SK-N-SH (cell line): ENCODE data around the gene ACTA1. TPM values are rescaled to one million over a fixed set of nuclear protein-coding genes. Genes with fewer than 3 reads are reported as not detected.

Experiments used
- CTCF ChIA-PET: fragments of 300-600, 350-600 bp; formaldehyde crosslinking; extraction: SDS; loops from one replicate; lab custom pipeline; 2021; lab: Yijun Ruan, JAX
- POLR2A ChIA-PET: fragments of 350-600 bp; sonication (Branson Sonifier 250); formaldehyde crosslinking; extraction: SDS; loops from one replicate; lab custom pipeline; 2020; ENCODE audit warnings: antibody characterized with exemption, inconsistent platforms; lab: Yijun Ruan, JAX
- DNase-seq: peaks from one replicate; pipeline ENCODE4 v3.0.0; 2012
- H2AFZ ChIP-seq: fragments of 200-600 bp; sonication (generic); 2 replicates; pipeline ENCODE4 v1.8.1; 2016; ENCODE audit warnings: antibody characterized with exemption, mild to moderate bottlenecking, low read depth
- H3F3A ChIP-seq: fragments of 200-600 bp; sonication (generic); replicated peaks from 2 replicates; pipeline ENCODE3; 2016; ENCODE audit warnings: antibody characterized with exemption, mild to moderate bottlenecking; ENCODE audit not compliant: insufficient read depth
- H3K27ac ChIP-seq, 2 experiments: fragments of 200-500 bp in 1 of 2; fragments of 200-600 bp in 1 of 2; sonication (Bioruptor generic) in 1 of 2; sonication (generic), shearing (Covaris generic) in 1 of 2; 2 replicates each; pipeline versions ENCODE4 v1.5.1 to v1.6.1; 2014 to 2016; ENCODE audit warnings: low read depth in 2 of 2, inconsistent platforms in 1 of 2, low read length in 1 of 2, mild to moderate bottlenecking in 1 of 2, mixed read lengths in 1 of 2
- H3K27me3 ChIP-seq: fragments of 200-600 bp; sonication (generic), shearing (Covaris generic); 2 replicates; pipeline ENCODE4 v1.6.1; 2016; ENCODE audit warnings: mixed run types; ENCODE audit not compliant: insufficient read depth
- H3K36me3 ChIP-seq, 2 experiments: fragments of 200-500 bp in 1 of 2; fragments of 200-600 bp in 1 of 2; sonication (Bioruptor generic) in 1 of 2; sonication (generic) in 1 of 2; replicated peaks in 1 of 2; 2 replicates each; pipeline versions ENCODE3 to v1.5.1; 2014 to 2016; ENCODE audit warnings: low read length in 1 of 2, mild to moderate bottlenecking in 1 of 2; ENCODE audit not compliant: insufficient read depth in 2 of 2, control insufficient read depth in 1 of 2
- H3K4me1 ChIP-seq, 2 experiments: fragments of 200-500 bp in 1 of 2; fragments of 200-600 bp in 1 of 2; sonication (Bioruptor generic) in 1 of 2; sonication (generic), shearing (Covaris generic) in 1 of 2; 2 replicates each; pipeline versions ENCODE4 v1.5.1 to v1.6.1; 2014 to 2016; ENCODE audit warnings: low read depth in 1 of 2, low read length in 1 of 2, mixed run types in 1 of 2; ENCODE audit not compliant: insufficient read depth in 2 of 2, control insufficient read depth in 1 of 2
- H3K4me2 ChIP-seq: fragments of 200-600 bp; sonication (generic), shearing (Covaris generic); 2 replicates; pipeline ENCODE4 v1.6.1; 2017; ENCODE audit warnings: mixed run types
- H3K4me3 ChIP-seq, 2 experiments: fragments of 200-500 bp in 1 of 2; fragments of 200-600 bp in 1 of 2; sonication (Bioruptor generic) in 1 of 2; sonication (generic), shearing (Covaris generic) in 1 of 2; 2 replicates each; pipeline versions ENCODE4 v1.5.1 to v1.8.1; 2014 to 2016; ENCODE audit warnings: low read depth in 2 of 2, inconsistent platforms in 1 of 2, low read length in 1 of 2, mild to moderate bottlenecking in 1 of 2, mixed read lengths in 1 of 2, moderate library complexity in 1 of 2
- H3K79me2 ChIP-seq: fragments of 200-600 bp; sonication (generic); 2 replicates; pipeline ENCODE4 v1.8.1; 2017; ENCODE audit warnings: mild to moderate bottlenecking; ENCODE audit not compliant: insufficient read depth
- H3K9ac ChIP-seq: fragments of 200-600 bp; sonication (generic); 2 replicates; pipeline ENCODE4 v1.6.1; 2017; ENCODE audit warnings: mixed run types
- H3K9me2 ChIP-seq: fragments of 200-600 bp; sonication (generic); 2 replicates; pipeline ENCODE4 v1.6.1; 2017; ENCODE audit warnings: mixed run types
- H3K9me3 ChIP-seq: fragments of 200-600 bp; sonication (generic); 2 replicates; pipeline ENCODE4 v1.6.1; 2017; ENCODE audit warnings: mixed run types, mild to moderate bottlenecking, moderate library complexity
- H4K20me1 ChIP-seq: fragments of 200-600 bp; sonication (generic); 2 replicates; pipeline ENCODE4 v1.6.1; 2017; ENCODE audit warnings: mild to moderate bottlenecking, mixed run types; ENCODE audit not compliant: insufficient read depth
- CHD2 ChIP-seq: fragments of 150-350 bp; IDR thresholded peaks from 2 replicates; pipeline ENCODE4 v1.6.1; 2018; ENCODE audit warnings: low read length; ENCODE audit not compliant: partially characterized antibody
- EZH2phosphoT487 ChIP-seq: fragments of 200-600 bp; sonication (generic); IDR thresholded peaks from 2 replicates; pipeline ENCODE4 v1.6.1; 2017; ENCODE audit warnings: low read depth, mixed run types, mild to moderate bottlenecking, antibody characterized with exemption, moderate library complexity, borderline replicate concordance
- GATA2 ChIP-seq: sonication (generic); formaldehyde crosslinking; IDR thresholded peaks from 2 replicates; pipeline ENCODE4 v1.5.0; 2020; ENCODE audit warnings: mild to moderate bottlenecking, missing genetic modification reagents
- JUND ChIP-seq: IDR thresholded peaks from 2 replicates; pipeline ENCODE4 v1.4.0; 2012
- MXI1 ChIP-seq: IDR thresholded peaks from 2 replicates; pipeline ENCODE4 v1.6.1; 2012; ENCODE audit warnings: mild to moderate bottlenecking, low read depth, low read length, improper control_type of control experiment
- NFIC ChIP-seq: IDR thresholded peaks from 2 replicates; pipeline ENCODE4 v1.4.0; 2012; ENCODE audit warnings: borderline replicate concordance
- NRF1 ChIP-seq: IDR thresholded peaks from 2 replicates; pipeline ENCODE4 v1.6.1; 2012; ENCODE audit warnings: low read depth, mild to moderate bottlenecking, low read length
- POLR2AphosphoS5 ChIP-seq: IDR thresholded peaks from 2 replicates; pipeline ENCODE4 v1.6.1; 2012; ENCODE audit warnings: low read depth, low read length
- RAD21 ChIP-seq: IDR thresholded peaks from 2 replicates; pipeline ENCODE4 v1.6.1; 2012; ENCODE audit warnings: mild to moderate bottlenecking, low read length
- SIN3A ChIP-seq: IDR thresholded peaks from 2 replicates; pipeline ENCODE4 v1.6.1; 2012; ENCODE audit warnings: low read depth, mild to moderate bottlenecking, low read length, moderate library complexity, borderline replicate concordance
- TAF1 ChIP-seq: IDR thresholded peaks from 2 replicates; pipeline ENCODE4 v1.6.1; 2012; ENCODE audit warnings: low read depth, mild to moderate bottlenecking, low read length, moderate library complexity, borderline replicate concordance
- TEAD4 ChIP-seq: IDR thresholded peaks from 2 replicates; pipeline ENCODE4 v1.4.0; 2012; ENCODE audit warnings: mild to moderate bottlenecking, borderline replicate concordance; ENCODE audit not compliant: insufficient read depth
- YY1 ChIP-seq: IDR thresholded peaks from 2 replicates; pipeline ENCODE4 v1.4.0; 2012; ENCODE audit warnings: low read depth, mild to moderate bottlenecking
- WGBS: methylation state at CpG from one replicate; pipeline ENCODE4 v1.1.6; 2017; ENCODE audit warnings: low lambda C conversion rate; 5-methylcytosine and 5-hydroxymethylcytosine counted together
- polyA plus RNA-seq, 3 experiments: library from polyadenylated mRNA; depleted of rRNA; stranded (reverse); fragments of >200 nt; gene quantifications; 2 replicates each; pipeline ENCODE4 v1.2.3, GENCODE V29; 2012
- small RNA-seq, 7 experiments: library from RNA; depleted of rRNA; stranded (forward); fragments of <200 nt; gene quantifications; one replicate each; pipeline ENCODE3, GENCODE V24; 2012
- TF ChIP-seq, protein P1 (sequence below): IDR thresholded peaks from 2 replicates; pipeline ENCODE4; 2012
- TF ChIP-seq, protein P2 (sequence below): fragments of 200-600 bp; sonication (generic); IDR thresholded peaks from 2 replicates; pipeline ENCODE4 v1.6.1; 2017; ENCODE audit warnings: antibody characterized with exemption, mild to moderate bottlenecking, moderate library complexity
- TF ChIP-seq, protein P3 (sequence below): IDR thresholded peaks from 2 replicates; pipeline ENCODE4 v1.6.1; 2012; ENCODE audit warnings: mild to moderate bottlenecking, low read depth, low read length, moderate library complexity
- TF ChIP-seq, protein P4 (sequence below): fragments of 150-350 bp; IDR thresholded peaks from 2 replicates; pipeline ENCODE4 v1.6.1; 2017; ENCODE audit warnings: antibody characterized with exemption, low read length, low read depth, borderline replicate concordance
- TF ChIP-seq, protein P5 (sequence below): IDR thresholded peaks from 2 replicates; pipeline ENCODE4 v1.4.0; 2012; ENCODE audit warnings: low read depth

ACTA1 gene
- polyA plus RNA-seq, 1 of the 3 experiments (the other 2 are of a cell fraction) = 0.21 TPM

DNA sequence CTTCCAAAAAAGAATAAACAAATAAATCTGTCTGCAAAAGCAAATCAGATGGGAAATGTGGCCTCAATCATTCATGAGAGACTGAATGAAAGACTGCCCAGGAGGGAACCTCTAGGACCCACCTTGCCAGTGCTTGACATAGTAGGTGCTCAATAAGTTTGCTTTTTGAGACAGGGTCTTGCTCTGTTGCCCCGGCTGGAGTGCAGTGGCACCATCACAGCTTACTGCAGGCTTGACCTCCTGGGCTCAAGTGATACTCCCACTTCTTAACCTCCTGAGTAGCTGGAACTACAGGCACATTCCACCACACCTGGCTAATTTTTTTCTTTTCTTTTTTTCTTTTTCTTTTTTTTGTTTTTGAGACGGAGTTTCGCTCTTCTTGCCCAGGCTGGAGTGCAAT is 50.7 kb downstream of the ACTA1 start:
- POLR2A ChIA-PET = no interaction called here
- TF ChIP-seq RAD21 (no peak), EZH2phosphoT487 (no peak), POLR2AphosphoS5 (no peak), NRF1 (no peak), NFIC (no peak), CHD2 (no peak), YY1 (no peak), JUND (no peak), GATA2 (no peak), TAF1 (no peak), MXI1 (no peak), TEAD4 (no peak), SIN3A (no peak)
- TF ChIP-seq, protein P1, sequence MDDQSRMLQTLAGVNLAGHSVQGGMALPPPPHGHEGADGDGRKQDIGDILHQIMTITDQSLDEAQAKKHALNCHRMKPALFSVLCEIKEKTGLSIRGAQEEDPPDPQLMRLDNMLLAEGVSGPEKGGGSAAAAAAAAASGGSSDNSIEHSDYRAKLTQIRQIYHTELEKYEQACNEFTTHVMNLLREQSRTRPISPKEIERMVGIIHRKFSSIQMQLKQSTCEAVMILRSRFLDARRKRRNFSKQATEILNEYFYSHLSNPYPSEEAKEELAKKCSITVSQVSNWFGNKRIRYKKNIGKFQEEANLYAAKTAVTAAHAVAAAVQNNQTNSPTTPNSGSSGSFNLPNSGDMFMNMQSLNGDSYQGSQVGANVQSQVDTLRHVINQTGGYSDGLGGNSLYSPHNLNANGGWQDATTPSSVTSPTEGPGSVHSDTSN = no peak
- TF ChIP-seq, protein P2, sequence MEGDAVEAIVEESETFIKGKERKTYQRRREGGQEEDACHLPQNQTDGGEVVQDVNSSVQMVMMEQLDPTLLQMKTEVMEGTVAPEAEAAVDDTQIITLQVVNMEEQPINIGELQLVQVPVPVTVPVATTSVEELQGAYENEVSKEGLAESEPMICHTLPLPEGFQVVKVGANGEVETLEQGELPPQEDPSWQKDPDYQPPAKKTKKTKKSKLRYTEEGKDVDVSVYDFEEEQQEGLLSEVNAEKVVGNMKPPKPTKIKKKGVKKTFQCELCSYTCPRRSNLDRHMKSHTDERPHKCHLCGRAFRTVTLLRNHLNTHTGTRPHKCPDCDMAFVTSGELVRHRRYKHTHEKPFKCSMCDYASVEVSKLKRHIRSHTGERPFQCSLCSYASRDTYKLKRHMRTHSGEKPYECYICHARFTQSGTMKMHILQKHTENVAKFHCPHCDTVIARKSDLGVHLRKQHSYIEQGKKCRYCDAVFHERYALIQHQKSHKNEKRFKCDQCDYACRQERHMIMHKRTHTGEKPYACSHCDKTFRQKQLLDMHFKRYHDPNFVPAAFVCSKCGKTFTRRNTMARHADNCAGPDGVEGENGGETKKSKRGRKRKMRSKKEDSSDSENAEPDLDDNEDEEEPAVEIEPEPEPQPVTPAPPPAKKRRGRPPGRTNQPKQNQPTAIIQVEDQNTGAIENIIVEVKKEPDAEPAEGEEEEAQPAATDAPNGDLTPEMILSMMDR = no peak
- TF ChIP-seq, protein P3, sequence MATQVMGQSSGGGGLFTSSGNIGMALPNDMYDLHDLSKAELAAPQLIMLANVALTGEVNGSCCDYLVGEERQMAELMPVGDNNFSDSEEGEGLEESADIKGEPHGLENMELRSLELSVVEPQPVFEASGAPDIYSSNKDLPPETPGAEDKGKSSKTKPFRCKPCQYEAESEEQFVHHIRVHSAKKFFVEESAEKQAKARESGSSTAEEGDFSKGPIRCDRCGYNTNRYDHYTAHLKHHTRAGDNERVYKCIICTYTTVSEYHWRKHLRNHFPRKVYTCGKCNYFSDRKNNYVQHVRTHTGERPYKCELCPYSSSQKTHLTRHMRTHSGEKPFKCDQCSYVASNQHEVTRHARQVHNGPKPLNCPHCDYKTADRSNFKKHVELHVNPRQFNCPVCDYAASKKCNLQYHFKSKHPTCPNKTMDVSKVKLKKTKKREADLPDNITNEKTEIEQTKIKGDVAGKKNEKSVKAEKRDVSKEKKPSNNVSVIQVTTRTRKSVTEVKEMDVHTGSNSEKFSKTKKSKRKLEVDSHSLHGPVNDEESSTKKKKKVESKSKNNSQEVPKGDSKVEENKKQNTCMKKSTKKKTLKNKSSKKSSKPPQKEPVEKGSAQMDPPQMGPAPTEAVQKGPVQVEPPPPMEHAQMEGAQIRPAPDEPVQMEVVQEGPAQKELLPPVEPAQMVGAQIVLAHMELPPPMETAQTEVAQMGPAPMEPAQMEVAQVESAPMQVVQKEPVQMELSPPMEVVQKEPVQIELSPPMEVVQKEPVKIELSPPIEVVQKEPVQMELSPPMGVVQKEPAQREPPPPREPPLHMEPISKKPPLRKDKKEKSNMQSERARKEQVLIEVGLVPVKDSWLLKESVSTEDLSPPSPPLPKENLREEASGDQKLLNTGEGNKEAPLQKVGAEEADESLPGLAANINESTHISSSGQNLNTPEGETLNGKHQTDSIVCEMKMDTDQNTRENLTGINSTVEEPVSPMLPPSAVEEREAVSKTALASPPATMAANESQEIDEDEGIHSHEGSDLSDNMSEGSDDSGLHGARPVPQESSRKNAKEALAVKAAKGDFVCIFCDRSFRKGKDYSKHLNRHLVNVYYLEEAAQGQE = no peak
- TF ChIP-seq, protein P4, sequence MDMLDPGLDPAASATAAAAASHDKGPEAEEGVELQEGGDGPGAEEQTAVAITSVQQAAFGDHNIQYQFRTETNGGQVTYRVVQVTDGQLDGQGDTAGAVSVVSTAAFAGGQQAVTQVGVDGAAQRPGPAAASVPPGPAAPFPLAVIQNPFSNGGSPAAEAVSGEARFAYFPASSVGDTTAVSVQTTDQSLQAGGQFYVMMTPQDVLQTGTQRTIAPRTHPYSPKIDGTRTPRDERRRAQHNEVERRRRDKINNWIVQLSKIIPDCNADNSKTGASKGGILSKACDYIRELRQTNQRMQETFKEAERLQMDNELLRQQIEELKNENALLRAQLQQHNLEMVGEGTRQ = no peak
- TF ChIP-seq, protein P5, sequence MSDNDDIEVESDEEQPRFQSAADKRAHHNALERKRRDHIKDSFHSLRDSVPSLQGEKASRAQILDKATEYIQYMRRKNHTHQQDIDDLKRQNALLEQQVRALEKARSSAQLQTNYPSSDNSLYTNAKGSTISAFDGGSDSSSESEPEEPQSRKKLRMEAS = no peak
- TF ChIP-seq, all 33 proteins: peak for 0
- CTCF ChIA-PET = interaction anchor here (1.3 kb wide), 1 partner anchor 12 kb away, joined by 3 read pairs; no protein-coding TSS in a partner anchor

More for the DNA sequence above, 50.7 kb downstream of the ACTA1 start:
- no peaks in the 10 kb centered on the region for H3K27me3 ChIP-seq
- no peaks in the 10 kb centered on the region for H3K36me3 ChIP-seq
- no peaks in the 10 kb centered on the region for H3K4me1 ChIP-seq
- no peak overlapping the region for H2AFZ ChIP-seq
- H3K27ac ChIP-seq = no peak overlapping the region
- no peaks in the 10 kb centered on the region for H3F3A ChIP-seq
- H3K4me2 ChIP-seq = no peak overlapping the region
- H3K79me2 ChIP-seq = no peaks in the 10 kb centered on the region
- H3K9me2 ChIP-seq = no peaks in the 10 kb centered on the region
- H3K4me3 ChIP-seq = no peak overlapping the region
- 88% methylated on average over 3 of the region's 3 CpGs for WGBS
- no peak for DNase-seq
- no peaks in the 10 kb centered on the region for H3K9me3 ChIP-seq
- no peaks in the 10 kb centered on the region for H4K20me1 ChIP-seq
- no peak overlapping the region for H3K9ac ChIP-seq

Small RNA genes within 50 kb of the gene (small RNA-seq; reads per million reads assigned to genes)
- gene RN7SKP276 = 0 reads per million in 7 experiments
- gene RNU6-180P = 0 to 4.5 (median 0.19) reads per million in 7 experiments

Other genes with a start within 250 kb of the ACTA1 start
- gene RAB4A, start 163.0 kb downstream of the ACTA1 start, polyA plus RNA-seq (2012; rRNA removed) = 25.5 and 28.1 TPM in 2 replicates
- gene CCSAP, start 91.0 kb downstream of the ACTA1 start, polyA plus RNA-seq (2012; rRNA removed) = 1.8 and 2.2 TPM in 2 replicates
- gene NUP133, start 74.2 kb upstream of the ACTA1 start, polyA plus RNA-seq (2012; rRNA removed) = 10.9 and 14.8 TPM in 2 replicates
- gene ABCB10, start 124.6 kb upstream of the ACTA1 start, polyA plus RNA-seq (2012; rRNA removed) = 5.7 and 7.4 TPM in 2 replicates
- 17.1 and 19.1 TPM in 2 replicates for gene TAF5L, start 192.0 kb upstream of the ACTA1 start, polyA plus RNA-seq (2012; rRNA removed)
- 8.2 and 11.3 TPM in 2 replicates for gene URB2, start 192.2 kb upstream of the ACTA1 start, polyA plus RNA-seq (2012; rRNA removed)